ENCODE data around the gene MRM2. TPM values are rescaled to one million over a fixed set of nuclear protein-coding genes. Genes with fewer than 3 reads are reported as not detected.

Gene MRM2
- total and polyA plus RNA-seq, 5 donors from 2014 or later = 7.3 to 39.7 (median 37.1) TPM

GRCh38 chr7:2251381-2251780 is 9.4 kb upstream of the MRM2 start:
- no peaks in the 10 kb centered on the region for H3K9me3 Mint-ChIP-seq
- H3K4me1 Mint-ChIP-seq = peaks cover 0 to 20% (median 5%) of the 10 kb centered on the region in 4 donors
- peaks cover under 1% of the 10 kb centered on the region for H3K36me3 Mint-ChIP-seq
- H3K9me3 ChIP-seq (ENCODE audit: control insufficient read depth in 2 of 2, low read length in 2 of 2) = no peaks in the 10 kb centered on the region
- no peak overlapping the region for H3K4me3 Mint-ChIP-seq
- peaks cover 5% of the 10 kb centered on the region for H3K4me1 ChIP-seq (ENCODE audit: control insufficient read depth, insufficient read depth, low read length, poor library complexity, severe bottlenecking)
- no peak for ATAC-seq (ENCODE audit: low read depth in 2 of 2)
- no peak for DNase-seq
- no peaks in the 10 kb centered on the region for H3K27me3 ChIP-seq (ENCODE audit: control insufficient read depth, insufficient read depth, low read length)
- no peaks in the 10 kb centered on the region for H3K36me3 ChIP-seq (ENCODE audit: control insufficient read depth, insufficient read depth, low read length)
- H3K27ac ChIP-seq (ENCODE audit: insufficient read depth, low read length, poor library complexity, severe bottlenecking) = no peak overlapping the region
- H3K27ac Mint-ChIP-seq = peak overlapping the region in 1 of 3 donors; percentile 49
- H3K27me3 Mint-ChIP-seq = no peaks in the 10 kb centered on the region
- H3K4me3 ChIP-seq (ENCODE audit: low read depth, low read length) = no peak overlapping the region

- ATAC-seq (ENCODE audit: low read depth in 2 of 2) = no peak
- H3K9me3 ChIP-seq (ENCODE audit: control insufficient read depth in 2 of 2, low read length in 2 of 2) = no peaks in the 10 kb centered on the region
- peaks cover 5% of the 10 kb centered on the region for H3K4me1 ChIP-seq (ENCODE audit: control insufficient read depth, insufficient read depth, low read length, poor library complexity, severe bottlenecking)
- no peaks in the 10 kb centered on the region for H3K36me3 ChIP-seq (ENCODE audit: control insufficient read depth, insufficient read depth, low read length)
- no peak overlapping the region for H3K4me3 ChIP-seq (ENCODE audit: low read depth, low read length)
- peaks cover 0 to 26% (median 9%) of the 10 kb centered on the region in 4 donors for H3K4me1 Mint-ChIP-seq
- no peak for DNase-seq
- no peak overlapping the region for H3K27ac Mint-ChIP-seq
- H3K4me3 Mint-ChIP-seq = no peak overlapping the region
- no peaks in the 10 kb centered on the region for H3K27me3 Mint-ChIP-seq
- H3K9me3 Mint-ChIP-seq = peaks cover 0 to 1% (median 0%) of the 10 kb centered on the region in 7 donors
- H3K36me3 Mint-ChIP-seq = no peaks in the 10 kb centered on the region
- H3K27me3 ChIP-seq (ENCODE audit: control insufficient read depth, insufficient read depth, low read length) = no peaks in the 10 kb centered on the region
- no peak overlapping the region for H3K27ac ChIP-seq (ENCODE audit: insufficient read depth, low read length, poor library complexity, severe bottlenecking)
Observed at GRCh38 chr7:2249744-2250323, 7.8 kb upstream of the MRM2 start.

GRCh38 chr7:2248984-2249694 is 7.1 kb upstream of the MRM2 start:
- no peaks in the 10 kb centered on the region for H3K36me3 Mint-ChIP-seq
- Histone ChIP-seq H3K4me1 (ENCODE audit: control insufficient read depth, insufficient read depth, low read length, poor library complexity, severe bottlenecking) (peaks cover 5% of the 10 kb centered on the region), H3K27me3 (ENCODE audit: control insufficient read depth, insufficient read depth, low read length) (no peaks in the 10 kb centered on the region), H3K4me3 (ENCODE audit: low read depth, low read length) (no peak overlapping the region), H3K9me3 (ENCODE audit: control insufficient read depth in 2 of 2, low read length in 2 of 2) (no peaks in the 10 kb centered on the region), H3K36me3 (ENCODE audit: control insufficient read depth, insufficient read depth, low read length) (no peaks in the 10 kb centered on the region), H3K27ac (ENCODE audit: insufficient read depth, low read length, poor library complexity, severe bottlenecking) (no peak overlapping the region)
- H3K27me3 Mint-ChIP-seq = no peaks in the 10 kb centered on the region
- ATAC-seq (ENCODE audit: low read depth in 2 of 2) (peak in 1 of 2 donors; percentile 36), DNase-seq (no peak)
- peaks cover 0 to 25% (median 9%) of the 10 kb centered on the region in 4 donors for H3K4me1 Mint-ChIP-seq
- H3K9me3 Mint-ChIP-seq = peaks cover 0 to 1% (median 0%) of the 10 kb centered on the region in 7 donors
- peak overlapping the region in 1 of 4 donors; percentile 54 for H3K4me3 Mint-ChIP-seq
- H3K27ac Mint-ChIP-seq = peak overlapping the region in 2 of 3 donors; percentile 41 to 83

GRCh38 chr7:2247141-2247995 is 5.4 kb upstream of the MRM2 start:
- ATAC-seq (ENCODE audit: low read depth in 2 of 2) = no peak
- Mint-ChIP-seq H3K4me3 (no peak overlapping the region), H3K36me3 (no peaks in the 10 kb centered on the region), H3K27ac (peak overlapping the region in 1 of 3 donors; percentile 38), H3K27me3 (no peaks in the 10 kb centered on the region), H3K4me1 (peaks cover 4 to 31% (median 12%) of the 10 kb centered on the region in 4 donors), H3K9me3 (peaks cover 0 to 1% (median 0%) of the 10 kb centered on the region in 7 donors)
- Histone ChIP-seq H3K36me3 (ENCODE audit: control insufficient read depth, insufficient read depth, low read length) (no peaks in the 10 kb centered on the region), H3K27me3 (ENCODE audit: control insufficient read depth, insufficient read depth, low read length) (no peaks in the 10 kb centered on the region), H3K9me3 (ENCODE audit: control insufficient read depth in 2 of 2, low read length in 2 of 2) (no peaks in the 10 kb centered on the region), H3K4me1 (ENCODE audit: control insufficient read depth, insufficient read depth, low read length, poor library complexity, severe bottlenecking) (peaks cover 14% of the 10 kb centered on the region), H3K4me3 (ENCODE audit: low read depth, low read length) (no peak overlapping the region), H3K27ac (ENCODE audit: insufficient read depth, low read length, poor library complexity, severe bottlenecking) (no peak overlapping the region)
- no peak for DNase-seq

GRCh38 chr7:2245883-2246675 is 4.1 kb upstream of the MRM2 start:
- Mint-ChIP-seq H3K4me1 (peaks cover 4 to 33% (median 13%) of the 10 kb centered on the region in 4 donors), H3K27me3 (no peaks in the 10 kb centered on the region), H3K27ac (no peak overlapping the region), H3K4me3 (peak overlapping the region in 1 of 4 donors; percentile 19), H3K9me3 (peaks cover 0 to 1% (median 0%) of the 10 kb centered on the region in 7 donors), H3K36me3 (no peaks in the 10 kb centered on the region)
- no peaks in the 10 kb centered on the region for H3K9me3 ChIP-seq (ENCODE audit: control insufficient read depth in 2 of 2, low read length in 2 of 2)
- peaks cover 23% of the 10 kb centered on the region for H3K4me1 ChIP-seq (ENCODE audit: control insufficient read depth, insufficient read depth, low read length, poor library complexity, severe bottlenecking)
- no peak overlapping the region for H3K4me3 ChIP-seq (ENCODE audit: low read depth, low read length)
- no peaks in the 10 kb centered on the region for H3K36me3 ChIP-seq (ENCODE audit: control insufficient read depth, insufficient read depth, low read length)
- H3K27ac ChIP-seq (ENCODE audit: insufficient read depth, low read length, poor library complexity, severe bottlenecking) = no peak overlapping the region
- H3K27me3 ChIP-seq (ENCODE audit: control insufficient read depth, insufficient read depth, low read length) = no peaks in the 10 kb centered on the region
- DNase-seq = no peak
- no peak for ATAC-seq (ENCODE audit: low read depth in 2 of 2)

DNA sequence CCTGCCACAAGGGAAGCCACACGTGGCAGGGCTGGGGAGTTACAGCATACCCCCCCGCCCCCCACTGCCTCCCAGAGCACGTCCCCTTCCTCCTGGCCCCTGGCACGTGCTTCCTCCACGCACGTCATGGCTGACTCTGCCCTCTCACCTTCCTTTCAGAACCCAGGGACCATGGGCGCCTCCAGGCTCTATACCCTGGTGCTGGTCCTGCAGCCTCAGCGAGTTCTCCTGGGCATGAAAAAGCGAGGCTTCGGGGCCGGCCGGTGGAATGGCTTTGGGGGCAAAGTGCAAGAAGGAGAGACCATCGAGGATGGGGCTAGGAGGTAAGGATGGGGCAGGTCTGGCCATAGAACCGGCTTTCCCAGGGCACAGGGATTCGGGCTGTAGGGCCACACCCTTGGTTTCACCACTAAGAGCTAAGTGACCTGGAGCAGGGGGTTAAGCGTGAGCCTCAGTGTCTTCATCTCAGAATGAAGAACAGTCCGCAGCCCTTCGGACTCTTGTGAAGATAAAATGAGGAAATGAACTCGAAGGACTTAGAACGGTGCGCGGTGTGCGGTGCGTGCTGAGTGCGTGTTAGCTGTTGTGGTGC is 2.5 kb upstream of the MRM2 start:
- no peak overlapping the region for H3K4me3 ChIP-seq (ENCODE audit: low read depth, low read length)
- H3K27me3 ChIP-seq (ENCODE audit: control insufficient read depth, insufficient read depth, low read length) = no peaks in the 10 kb centered on the region
- no peaks in the 10 kb centered on the region for H3K36me3 ChIP-seq (ENCODE audit: control insufficient read depth, insufficient read depth, low read length)
- H3K4me1 ChIP-seq (ENCODE audit: control insufficient read depth, insufficient read depth, low read length, poor library complexity, severe bottlenecking) = peaks cover 23% of the 10 kb centered on the region
- Mint-ChIP-seq H3K9me3 (peaks cover 0 to 1% (median 0%) of the 10 kb centered on the region in 7 donors), H3K4me1 (peaks cover 4 to 48% (median 15%) of the 10 kb centered on the region in 4 donors), H3K36me3 (no peaks in the 10 kb centered on the region), H3K27ac (peak overlapping the region in 1 of 3 donors; percentile 67), H3K27me3 (no peaks in the 10 kb centered on the region), H3K4me3 (peak overlapping the region in 1 of 4 donors; percentile 35)
- no peak overlapping the region for H3K27ac ChIP-seq (ENCODE audit: insufficient read depth, low read length, poor library complexity, severe bottlenecking)
- DNase-seq (no peak), ATAC-seq (ENCODE audit: low read depth in 2 of 2) (no peak)
- no peaks in the 10 kb centered on the region for H3K9me3 ChIP-seq (ENCODE audit: control insufficient read depth in 2 of 2, low read length in 2 of 2)

DNA sequence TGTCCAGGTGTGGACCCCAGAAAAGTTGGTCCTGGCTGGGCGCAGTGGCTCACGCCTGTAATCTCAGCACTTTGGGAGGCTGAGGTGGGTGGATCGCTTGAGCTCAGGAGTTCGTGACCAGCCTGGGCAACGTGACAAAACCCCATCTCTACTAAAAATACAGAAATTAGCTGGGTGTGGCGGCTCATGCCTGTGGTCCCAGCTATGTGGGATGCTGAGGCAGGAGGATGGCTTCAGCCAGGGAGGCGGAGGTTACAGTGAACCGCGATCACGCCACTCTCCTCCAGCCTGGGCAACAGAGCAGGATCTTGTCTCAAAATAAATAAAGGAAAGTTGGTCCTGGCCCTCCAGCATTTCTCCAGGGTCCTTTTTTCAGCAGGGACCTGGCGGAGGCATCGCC is 1.5 kb upstream of the MRM2 start:
- peak overlapping the region; percentile 27 to 94 (median 52) for H3K4me3 Mint-ChIP-seq
- no peaks in the 10 kb centered on the region for H3K36me3 Mint-ChIP-seq
- no peak overlapping the region for H3K4me3 ChIP-seq (ENCODE audit: low read depth, low read length)
- no peaks in the 10 kb centered on the region for H3K27me3 ChIP-seq (ENCODE audit: control insufficient read depth, insufficient read depth, low read length)
- no peaks in the 10 kb centered on the region for H3K27me3 Mint-ChIP-seq
- H3K9me3 ChIP-seq (ENCODE audit: control insufficient read depth in 2 of 2, low read length in 2 of 2) = no peaks in the 10 kb centered on the region
- peak overlapping the region in 1 of 3 donors; percentile 25 for H3K27ac Mint-ChIP-seq
- H3K9me3 Mint-ChIP-seq = peaks cover 0 to 1% (median 0%) of the 10 kb centered on the region in 7 donors
- peaks cover 18% of the 10 kb centered on the region for H3K4me1 ChIP-seq (ENCODE audit: control insufficient read depth, insufficient read depth, low read length, poor library complexity, severe bottlenecking)
- H3K27ac ChIP-seq (ENCODE audit: insufficient read depth, low read length, poor library complexity, severe bottlenecking) = no peak overlapping the region
- DNase-seq (no peak), ATAC-seq (ENCODE audit: low read depth in 2 of 2) (no peak)
- H3K36me3 ChIP-seq (ENCODE audit: control insufficient read depth, insufficient read depth, low read length) = peaks cover 1% of the 10 kb centered on the region
- peaks cover 4 to 39% (median 10%) of the 10 kb centered on the region in 4 donors for H3K4me1 Mint-ChIP-seq
